Measurements from ENCODE around the gene COX6B1.
"Not testable (repeated sequence)": the region's sequence is repeated elsewhere in the genome, so short reads cannot be mapped to it uniquely, and the experiment has no call there.

Gene COX6B1

DNA sequence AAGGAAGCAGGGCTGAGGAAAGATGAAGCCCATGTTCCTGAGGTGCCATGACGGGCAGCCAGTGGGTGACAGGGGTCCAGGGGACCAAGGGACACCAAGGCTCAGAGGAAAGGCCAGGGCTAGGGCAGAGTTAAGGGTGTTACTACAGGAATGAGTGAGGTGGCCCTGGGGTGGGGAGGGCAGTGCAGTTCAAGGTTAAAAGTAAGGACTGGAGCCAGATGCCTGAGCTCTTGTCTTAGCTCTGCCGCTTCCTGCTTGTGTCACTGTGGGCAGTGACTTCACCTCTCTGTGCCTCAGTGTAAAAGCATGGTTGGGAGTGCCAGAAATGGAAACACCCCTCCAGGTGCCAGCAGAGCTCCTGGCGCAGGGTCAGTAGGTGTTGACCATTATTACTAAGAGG lies 11.5 kb upstream of the COX6B1 start:
- DNase-seq: no peak

- no peak for DNase-seq
These were observed 11.0 kb upstream of the COX6B1 start for GRCh38 chr19:35637165-35637564.

DNA sequence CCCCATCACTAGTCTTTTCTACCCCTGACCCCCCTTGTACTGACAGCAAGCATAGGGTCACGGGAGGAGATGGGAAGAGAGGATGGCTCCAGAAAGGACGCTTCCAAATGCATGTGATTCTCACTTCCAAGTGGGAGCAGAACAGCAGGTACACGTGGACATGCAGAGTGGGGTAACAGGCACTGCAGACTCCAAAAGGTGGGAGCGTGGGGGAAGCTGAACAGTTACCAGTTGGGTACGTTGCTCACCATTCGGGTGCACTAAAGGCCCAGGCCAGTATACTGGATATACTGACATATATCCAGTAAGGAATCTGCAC lies 8.8 kb upstream of the COX6B1 start:
- no peak for DNase-seq

- no peak for DNase-seq
These were observed 8.3 kb upstream of the COX6B1 start for GRCh38 chr19:35639863-35640262.

DNA sequence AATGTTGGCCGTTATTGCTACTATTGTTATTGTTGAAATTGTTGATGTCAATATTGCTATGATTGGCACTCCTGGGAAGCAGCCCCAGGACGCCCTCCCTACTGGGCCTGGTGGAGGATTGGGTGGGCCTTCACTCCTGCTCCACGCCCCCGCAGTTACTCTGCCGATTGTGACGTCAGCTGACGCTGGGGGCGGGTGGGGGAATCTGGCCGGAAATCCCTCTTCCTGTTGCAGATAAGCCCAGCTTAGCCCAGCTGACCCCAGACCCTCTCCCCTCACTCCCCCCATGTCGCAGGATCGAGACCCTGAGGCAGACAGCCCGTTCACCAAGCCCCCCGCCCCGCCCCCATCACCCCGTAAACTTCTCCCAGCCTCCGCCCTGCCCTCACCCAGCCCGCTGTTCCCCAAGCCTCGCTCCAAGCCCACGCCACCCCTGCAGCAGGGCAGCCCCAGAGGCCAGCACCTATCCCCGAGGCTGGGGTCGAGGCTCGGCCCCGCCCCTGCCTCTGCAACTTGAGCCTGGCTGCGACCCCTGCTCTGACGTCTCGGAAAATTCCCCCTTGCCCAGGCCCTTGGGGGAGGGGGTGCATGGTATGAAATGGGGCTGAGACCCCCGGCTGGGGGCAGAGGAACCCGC lies 6.5 kb upstream of the COX6B1 start, which contains the start of gene ETV2:
ETV2 (plus strand) TSS at position 231 of the 637 bp plus-strand sequence. CDS start 716 bp downstream, outside the sequence.
- peak; percentile 30 to 51 for DNase-seq

GRCh38 chr19:35642312-35642711 lies 5.8 kb upstream of the COX6B1 start:
- no peak for DNase-seq

- DNase-seq: no peak
These were observed 5.3 kb upstream of the COX6B1 start for GRCh38 chr19:35642798-35643254.

- peak; percentile 69 to 72 for DNase-seq
These were observed 4.6 kb upstream of the COX6B1 start for GRCh38 chr19:35643255-35644205.

DNA sequence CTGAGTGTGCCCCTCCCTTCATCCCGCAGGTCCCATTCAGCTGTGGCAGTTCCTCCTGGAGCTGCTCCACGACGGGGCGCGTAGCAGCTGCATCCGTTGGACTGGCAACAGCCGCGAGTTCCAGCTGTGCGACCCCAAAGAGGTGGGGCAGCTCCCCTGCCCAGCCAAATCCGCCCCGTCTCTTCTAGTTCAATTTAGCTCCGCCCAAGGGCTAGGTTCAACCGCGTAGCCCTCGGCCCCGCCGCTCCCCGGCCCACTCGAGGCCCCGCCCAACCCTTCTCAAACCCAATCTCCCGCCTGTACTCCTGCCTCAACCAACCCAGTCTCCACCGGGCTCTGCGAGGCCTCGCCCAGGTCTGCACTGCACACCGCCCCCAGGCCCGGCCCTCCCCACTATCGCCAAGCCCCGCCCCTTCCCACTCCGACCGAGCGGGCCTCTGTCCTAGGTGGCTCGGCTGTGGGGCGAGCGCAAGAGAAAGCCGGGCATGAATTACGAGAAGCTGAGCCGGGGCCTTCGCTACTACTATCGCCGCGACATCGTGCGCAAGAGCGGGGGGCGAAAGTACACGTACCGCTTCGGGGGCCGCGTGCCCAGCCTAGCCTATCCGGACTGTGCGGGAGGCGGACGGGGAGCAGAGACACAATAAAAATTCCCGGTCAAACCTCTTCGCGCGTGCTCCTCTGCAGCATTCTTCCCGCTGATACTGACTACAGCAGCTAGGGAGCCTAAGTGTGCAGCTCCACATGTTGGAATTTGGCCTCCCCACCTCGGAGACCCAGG lies 3.7 kb upstream of the COX6B1 start:
- peak; percentile 93 to 94 for DNase-seq

- DNase-seq: peak; percentile 75 to 83
These were observed 3.0 kb upstream of the COX6B1 start for GRCh38 chr19:35644987-35645679.

GRCh38 chr19:35645680-35646511 lies 2.2 kb upstream of the COX6B1 start:
- DNase-seq: no peak

- no peak for DNase-seq
These were observed 2.5 kb downstream of the COX6B1 start for GRCh38 chr19:35650581-35650980.

GRCh38 chr19:35654828-35655227 lies 6.7 kb downstream of the COX6B1 start:
- not testable (repeated sequence) for DNase-seq

GRCh38 chr19:35655600-35655999 lies 7.5 kb downstream of the COX6B1 start:
- DNase-seq: no peak

DNA sequence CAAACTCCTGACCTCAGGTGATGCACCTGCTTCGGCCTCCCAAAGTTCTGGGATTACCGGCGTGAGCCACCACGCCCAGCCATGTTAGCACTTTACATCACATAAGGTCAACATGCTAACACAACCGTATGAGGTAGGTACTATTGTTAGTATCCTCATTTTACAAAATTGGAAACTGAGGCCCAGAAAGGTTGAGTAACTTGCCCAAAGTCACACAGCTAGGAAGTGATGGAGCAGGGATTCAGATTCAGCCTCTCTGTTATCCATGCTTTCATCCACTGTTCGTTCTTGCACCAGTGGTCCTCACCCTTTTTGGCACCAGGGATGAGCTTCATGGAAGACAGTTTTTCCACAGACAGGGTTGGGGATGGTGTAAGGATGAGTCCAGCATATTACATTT lies 8.6 kb downstream of the COX6B1 start:
- DNase-seq: no peak

DNA sequence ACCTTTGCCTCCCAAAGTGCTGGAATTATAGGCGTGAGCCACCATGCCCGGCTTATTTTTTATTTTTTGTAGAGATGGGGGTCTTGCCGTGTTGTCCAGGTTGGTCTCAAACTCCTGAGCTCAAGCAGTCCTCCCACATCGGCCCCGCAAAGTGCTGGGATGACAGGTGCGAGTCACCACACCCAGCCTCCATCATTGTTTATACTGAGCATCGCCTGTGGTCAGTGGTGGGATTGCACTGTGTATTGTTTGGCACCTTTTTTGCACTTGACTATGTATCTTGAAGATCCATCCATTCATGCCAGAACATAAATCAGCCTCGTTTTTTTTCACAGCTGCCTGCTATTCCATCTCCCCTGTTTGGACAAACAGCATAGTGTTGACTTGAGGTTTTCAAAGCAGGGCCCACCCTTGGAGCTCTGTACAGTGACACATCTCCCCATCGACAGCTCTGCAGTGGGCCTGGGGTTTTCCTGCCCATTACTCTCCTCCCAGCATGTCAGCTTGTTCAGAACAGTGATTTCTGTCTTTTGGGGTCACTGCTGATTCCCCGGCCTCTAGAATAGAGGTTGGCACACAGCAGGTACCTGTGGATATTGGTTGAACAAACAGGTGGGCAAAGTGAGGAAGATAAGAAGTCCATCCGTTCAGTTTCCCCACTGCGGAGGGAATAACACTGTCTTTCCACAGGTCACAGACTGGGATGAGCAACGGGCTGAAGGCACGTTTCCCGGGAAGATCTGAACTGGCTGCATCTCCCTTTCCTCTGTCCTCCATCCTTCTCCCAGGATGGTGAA lies 10.0 kb downstream of the COX6B1 start:
- DNase-seq: no peak

- DNase-seq: no peak
These were observed 13.8 kb downstream of the COX6B1 start for GRCh38 chr19:35661995-35662340.

DNA sequence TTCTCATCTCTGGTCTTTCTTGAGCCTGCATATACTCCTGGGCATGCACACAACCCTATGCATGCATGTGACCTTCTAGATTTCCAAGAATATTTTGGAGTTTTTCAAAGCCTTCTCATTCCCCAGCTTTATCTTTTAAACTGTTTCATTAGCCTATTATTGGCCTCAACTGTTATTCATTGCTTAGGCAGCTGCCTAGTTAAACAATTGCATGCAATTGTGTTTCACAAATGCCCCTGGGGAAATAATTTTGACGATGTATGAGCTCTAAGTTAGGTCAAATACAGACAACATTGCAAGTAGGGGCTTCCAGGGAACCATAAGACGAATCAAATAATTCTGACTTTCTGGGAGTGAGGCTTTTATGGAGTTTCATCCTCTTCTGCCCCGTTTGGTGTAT lies 15.9 kb downstream of the COX6B1 start:
- DNase-seq: no peak

DNA sequence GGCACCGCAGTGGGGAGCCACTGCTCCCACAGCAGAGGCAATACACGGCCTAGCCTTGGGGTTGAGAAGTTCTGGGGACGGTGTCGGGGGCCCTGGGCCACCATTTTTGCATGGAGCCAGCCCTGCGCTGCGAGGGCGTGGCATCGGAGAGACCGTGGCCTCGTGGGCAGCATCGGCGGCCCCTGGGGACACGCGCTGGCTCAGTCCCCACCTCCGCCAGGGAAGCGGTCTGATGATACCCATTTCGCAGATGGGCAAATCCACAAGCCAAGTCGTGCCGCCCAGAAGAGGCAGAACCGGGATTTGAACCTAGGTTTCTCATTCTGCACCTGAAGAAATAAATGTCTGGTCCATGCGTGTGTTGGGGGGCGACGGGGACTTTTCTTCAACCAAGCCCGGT lies 17.0 kb downstream of the COX6B1 start:
- no peak for DNase-seq

DNA sequence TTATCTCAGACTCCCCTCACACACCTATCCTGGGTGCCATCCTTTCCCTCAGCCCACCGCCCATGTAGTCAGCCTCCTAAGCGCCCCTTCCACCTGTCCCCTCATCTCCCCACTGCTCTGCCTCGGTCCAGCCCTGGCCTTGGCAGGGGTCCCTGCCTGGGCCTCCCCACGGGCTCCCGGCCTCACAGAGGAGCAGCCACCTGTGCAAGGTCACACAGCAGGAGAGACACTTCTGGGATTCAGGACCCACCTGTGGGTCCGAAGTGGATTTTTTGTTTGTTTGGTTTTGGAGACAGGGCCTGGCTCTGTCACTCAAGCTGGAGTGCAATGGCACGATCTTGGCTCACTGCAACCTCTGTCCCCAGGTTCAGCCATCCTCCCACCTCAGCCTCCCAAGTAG lies 17.5 kb downstream of the COX6B1 start:
- no peak for DNase-seq

All from stimulated activated CD4-positive, alpha-beta T cell treated with anti-CD3 and anti-CD28 coated beads, Interleukin-4, amount 100 ng/mL, for 4 hours (primary cell).